ENCODE measurements around the gene KIAA0930.

DNA sequence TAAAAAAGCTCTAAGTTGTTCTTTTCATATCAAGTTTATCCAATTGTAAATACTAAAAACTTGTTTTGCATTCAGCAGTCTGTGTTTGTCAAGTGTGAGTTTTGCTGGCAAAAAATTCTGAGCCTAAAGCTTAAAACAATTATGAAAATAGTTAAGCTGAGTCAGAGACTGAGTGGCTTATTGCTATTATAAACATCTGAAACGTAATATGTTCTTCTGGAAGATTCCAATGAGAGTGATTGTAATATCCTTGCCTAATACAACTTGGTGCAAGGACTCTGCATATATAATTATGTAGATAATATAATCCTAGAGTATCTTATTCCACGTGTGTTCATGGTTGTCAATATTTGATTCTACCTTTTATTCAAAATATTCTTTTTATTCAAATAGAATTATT lies 91.0 kb downstream of the KIAA0930 start:
- TF ChIP-seq, protein P1, sequence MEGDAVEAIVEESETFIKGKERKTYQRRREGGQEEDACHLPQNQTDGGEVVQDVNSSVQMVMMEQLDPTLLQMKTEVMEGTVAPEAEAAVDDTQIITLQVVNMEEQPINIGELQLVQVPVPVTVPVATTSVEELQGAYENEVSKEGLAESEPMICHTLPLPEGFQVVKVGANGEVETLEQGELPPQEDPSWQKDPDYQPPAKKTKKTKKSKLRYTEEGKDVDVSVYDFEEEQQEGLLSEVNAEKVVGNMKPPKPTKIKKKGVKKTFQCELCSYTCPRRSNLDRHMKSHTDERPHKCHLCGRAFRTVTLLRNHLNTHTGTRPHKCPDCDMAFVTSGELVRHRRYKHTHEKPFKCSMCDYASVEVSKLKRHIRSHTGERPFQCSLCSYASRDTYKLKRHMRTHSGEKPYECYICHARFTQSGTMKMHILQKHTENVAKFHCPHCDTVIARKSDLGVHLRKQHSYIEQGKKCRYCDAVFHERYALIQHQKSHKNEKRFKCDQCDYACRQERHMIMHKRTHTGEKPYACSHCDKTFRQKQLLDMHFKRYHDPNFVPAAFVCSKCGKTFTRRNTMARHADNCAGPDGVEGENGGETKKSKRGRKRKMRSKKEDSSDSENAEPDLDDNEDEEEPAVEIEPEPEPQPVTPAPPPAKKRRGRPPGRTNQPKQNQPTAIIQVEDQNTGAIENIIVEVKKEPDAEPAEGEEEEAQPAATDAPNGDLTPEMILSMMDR (IDR thresholded peaks at IDR 0.05; ENCODE audit: borderline replicate concordance, extremely low read depth, low read length, poor library complexity, severe bottlenecking): no peak
- TF ChIP-seq EZH2 (IDR thresholded peaks at IDR 0.05; ENCODE audit: borderline replicate concordance, low read depth, low read length, severe bottlenecking): no peak

Data from DND-41 (cell line).